Tibial nerve (tissue), 4 donors: ENCODE measurements around the gene GPR26. TPM values are rescaled to one million over a fixed set of nuclear protein-coding genes. Genes with fewer than 3 reads are reported as not detected.

Source experiments
- DNase-seq, 2 donors: peaks; one replicate each; pipeline ENCODE4 v3.0.0-alpha.2; 2019; ENCODE audit warnings: low spot score in 2 of 2
- H3K27ac ChIP-seq, 4 donors: fragments of 200-600 bp; sonication (generic) in 3 of 4; one replicate each; pipeline ENCODE4 v1.5.1; 2017 to 2019; ENCODE audit warnings: mild to moderate bottlenecking in 1 of 4
- H3K27me3 ChIP-seq, 2 donors: fragments of 200-600 bp; sonication (generic) in 1 of 2; one replicate each; pipeline versions ENCODE4 v1.5.1 to v1.6.0; 2017 to 2019
- H3K36me3 ChIP-seq, 3 donors: fragments of 200-600 bp; sonication (generic); one replicate each; pipeline ENCODE4 v1.5.1; 2018 to 2019
- H3K4me1 ChIP-seq, 4 donors: fragments of 200-600 bp; sonication (generic) in 3 of 4; one replicate each; pipeline ENCODE4 v1.5.1; 2017 to 2019
- H3K4me3 ChIP-seq, 4 donors: fragments of 200-600 bp; sonication (generic) in 3 of 4; one replicate each; pipeline ENCODE4 v1.5.1; 2017 to 2019; ENCODE audit warnings: mild to moderate bottlenecking in 1 of 4, moderate library complexity in 1 of 4
- H3K9me3 ChIP-seq, 4 donors: fragments of 200-600 bp; sonication (generic) in 3 of 4; one replicate each; pipeline ENCODE4 v1.5.1; 2017 to 2019
- EP300 ChIP-seq, 2 donors: sonication (generic); formaldehyde crosslinking; IDR thresholded peaks; one replicate each; pipeline ENCODE4 v1.6.1; 2017; ENCODE audit warnings: antibody characterized with exemption in 2 of 2, mild to moderate bottlenecking in 1 of 2
- POLR2A ChIP-seq, 2 donors: fragments of 450-650 bp; IDR thresholded peaks; one replicate each; pipeline ENCODE4 v1.6.1; 2017; ENCODE audit warnings: antibody characterized with exemption in 2 of 2, mild to moderate bottlenecking in 2 of 2, moderate library complexity in 2 of 2
- WGBS, 2 donors: methylation state at CpG; one replicate each; pipeline ENCODE4 v1.1.5; 2018; 5-methylcytosine and 5-hydroxymethylcytosine counted together
- total RNA-seq, 4 donors: library from RNA; depleted of rRNA; stranded (reverse); fragments of >200 nt; gene quantifications; one replicate each; pipeline ENCODE4 v1.1.0, GENCODE V29; 2016
- TF ChIP-seq, protein P1 (sequence below), 5 experiments: fragments of 200-600 bp in 3 of 5; fragments of 450-650 bp in 2 of 5; sonication (generic) in 3 of 5; IDR thresholded peaks; one replicate each; pipeline ENCODE4 v1.5.1; 2016 to 2019; ENCODE audit warnings: antibody characterized with exemption in 5 of 5, mild to moderate bottlenecking in 3 of 5, moderate library complexity in 2 of 5

Gene GPR26
- total RNA-seq, 4 donors from 2014 or later: not detected

GRCh38 chr10:123621492-123621891, 44.7 kb upstream of the GPR26 start:
- Histone ChIP-seq H3K4me3 (no peak overlapping the region), H3K9me3 (no peaks in the 10 kb centered on the region), H3K36me3 (no peaks in the 10 kb centered on the region), H3K27me3 (no peaks in the 10 kb centered on the region), H3K27ac (no peak overlapping the region), H3K4me1 (no peaks in the 10 kb centered on the region)
- no peak for TF ChIP-seq EP300 (IDR thresholded peaks at IDR 0.05)
- no peak for TF ChIP-seq POLR2A (IDR thresholded peaks at IDR 0.05)
- TF ChIP-seq, protein P1, sequence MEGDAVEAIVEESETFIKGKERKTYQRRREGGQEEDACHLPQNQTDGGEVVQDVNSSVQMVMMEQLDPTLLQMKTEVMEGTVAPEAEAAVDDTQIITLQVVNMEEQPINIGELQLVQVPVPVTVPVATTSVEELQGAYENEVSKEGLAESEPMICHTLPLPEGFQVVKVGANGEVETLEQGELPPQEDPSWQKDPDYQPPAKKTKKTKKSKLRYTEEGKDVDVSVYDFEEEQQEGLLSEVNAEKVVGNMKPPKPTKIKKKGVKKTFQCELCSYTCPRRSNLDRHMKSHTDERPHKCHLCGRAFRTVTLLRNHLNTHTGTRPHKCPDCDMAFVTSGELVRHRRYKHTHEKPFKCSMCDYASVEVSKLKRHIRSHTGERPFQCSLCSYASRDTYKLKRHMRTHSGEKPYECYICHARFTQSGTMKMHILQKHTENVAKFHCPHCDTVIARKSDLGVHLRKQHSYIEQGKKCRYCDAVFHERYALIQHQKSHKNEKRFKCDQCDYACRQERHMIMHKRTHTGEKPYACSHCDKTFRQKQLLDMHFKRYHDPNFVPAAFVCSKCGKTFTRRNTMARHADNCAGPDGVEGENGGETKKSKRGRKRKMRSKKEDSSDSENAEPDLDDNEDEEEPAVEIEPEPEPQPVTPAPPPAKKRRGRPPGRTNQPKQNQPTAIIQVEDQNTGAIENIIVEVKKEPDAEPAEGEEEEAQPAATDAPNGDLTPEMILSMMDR (IDR thresholded peaks at IDR 0.05): no peak
- WGBS, 2 donors: 58 to 87% methylated on average over 2 of the region's 2 CpGs
- no peak for DNase-seq

DNA sequence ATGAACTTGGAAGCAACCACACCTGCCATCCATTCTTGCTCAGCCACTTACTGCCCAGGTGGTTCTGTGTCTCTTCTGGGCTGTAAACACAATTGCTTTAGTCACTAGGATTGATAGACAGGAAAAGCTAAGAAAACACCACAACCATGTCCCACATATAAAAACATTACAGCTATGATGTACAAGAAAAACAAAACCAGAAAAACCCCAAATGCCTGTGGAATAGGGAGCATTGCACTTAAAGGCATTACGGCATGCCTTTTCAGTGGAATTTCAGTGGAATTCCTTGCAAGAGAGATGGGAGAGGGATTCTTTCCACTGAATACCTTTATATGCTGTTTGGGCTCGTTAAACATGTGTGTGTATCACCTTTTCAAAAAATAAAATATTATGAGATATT, 44.2 kb upstream of the GPR26 start:
- 76 to 80% methylated on average over 2 of the region's 2 CpGs for WGBS, 2 donors
- no peaks in the 10 kb centered on the region for H3K27me3 ChIP-seq
- no peaks in the 10 kb centered on the region for H3K9me3 ChIP-seq
- DNase-seq: no peak
- no peaks in the 10 kb centered on the region for H3K4me1 ChIP-seq
- TF ChIP-seq EP300 (IDR thresholded peaks at IDR 0.05) (no peak), POLR2A (IDR thresholded peaks at IDR 0.05) (no peak)
- TF ChIP-seq, protein P1 (IDR thresholded peaks at IDR 0.05): no peak
- no peak overlapping the region for H3K4me3 ChIP-seq
- H3K36me3 ChIP-seq: no peaks in the 10 kb centered on the region
- H3K27ac ChIP-seq: no peak overlapping the region

GRCh38 chr10:123622381-123622780, 43.8 kb upstream of the GPR26 start:
- no peaks in the 10 kb centered on the region for H3K4me1 ChIP-seq
- no peak for DNase-seq
- no peak overlapping the region for H3K27ac ChIP-seq
- TF ChIP-seq EP300 (IDR thresholded peaks at IDR 0.05): no peak
- TF ChIP-seq, protein P1 (IDR thresholded peaks at IDR 0.05): no peak
- TF ChIP-seq POLR2A (IDR thresholded peaks at IDR 0.05): no peak
- no peaks in the 10 kb centered on the region for H3K27me3 ChIP-seq
- H3K4me3 ChIP-seq: no peak overlapping the region
- H3K9me3 ChIP-seq: no peaks in the 10 kb centered on the region
- H3K36me3 ChIP-seq: no peaks in the 10 kb centered on the region
- 72 to 74% methylated on average over 2 to 3 of the region's 3 CpGs for WGBS, 2 donors

DNA sequence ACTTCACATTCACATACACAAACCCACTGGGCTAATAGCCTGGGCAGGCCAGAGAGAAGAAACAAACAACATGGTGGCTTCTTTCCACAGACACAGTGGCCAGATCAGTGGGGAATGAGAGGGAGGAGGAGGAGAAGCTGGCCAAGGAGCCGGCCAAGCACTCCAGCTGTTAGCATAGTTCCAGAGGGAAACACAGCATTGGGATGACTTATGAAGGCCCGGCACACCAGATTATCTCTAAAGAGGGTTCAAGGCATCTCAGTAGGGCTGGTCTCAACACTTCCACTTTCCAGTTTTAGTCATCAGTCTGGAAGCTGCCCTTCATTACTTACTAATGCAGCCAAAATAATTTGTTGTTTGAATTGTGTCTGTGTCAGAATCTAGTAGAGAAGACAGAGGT, 42.1 kb upstream of the GPR26 start:
- Histone ChIP-seq H3K9me3 (peaks cover 0 to 7% (median 0%) of the 10 kb centered on the region in 4 donors), H3K27ac (no peak overlapping the region), H3K4me3 (no peak overlapping the region), H3K36me3 (no peaks in the 10 kb centered on the region), H3K27me3 (no peaks in the 10 kb centered on the region), H3K4me1 (no peaks in the 10 kb centered on the region)
- TF ChIP-seq, protein P1 (IDR thresholded peaks at IDR 0.05): no peak
- no peak for TF ChIP-seq EP300 (IDR thresholded peaks at IDR 0.05)
- no peak for TF ChIP-seq POLR2A (IDR thresholded peaks at IDR 0.05)
- no peak for DNase-seq
- WGBS, 2 donors: 72 to 76% methylated on average over 2 of the region's 2 CpGs

- no peak for DNase-seq
- H3K36me3 ChIP-seq: no peaks in the 10 kb centered on the region
- H3K27ac ChIP-seq: no peak overlapping the region
- H3K4me1 ChIP-seq: no peaks in the 10 kb centered on the region
- TF ChIP-seq, protein P1 (IDR thresholded peaks at IDR 0.05): no peak
- TF ChIP-seq EP300 (IDR thresholded peaks at IDR 0.05) (no peak), POLR2A (IDR thresholded peaks at IDR 0.05) (no peak)
- H3K27me3 ChIP-seq: no peaks in the 10 kb centered on the region
- H3K9me3 ChIP-seq: peaks cover 0 to 25% (median 0%) of the 10 kb centered on the region in 4 donors
- whole genome bisulfite sequencing, 2 donors: 94 to 98% methylated on average over 3 of the region's 3 CpGs
- no peak overlapping the region for H3K4me3 ChIP-seq
Observed at GRCh38 chr10:123633106-123633505, 33.0 kb upstream of the GPR26 start.
